GM12878 (cell line): ENCODE results near the gene PHACTR3. TPM values are rescaled to one million over a fixed set of nuclear protein-coding genes. Genes with fewer than 3 reads are reported as not detected.

Experiments
- ATAC-seq: fragments of 200-7000 bp; cut with Tn5 transposase; 3 replicates; pipeline ENCODE4 v1.9.1; 2020; ENCODE audit warnings: mild to moderate bottlenecking, moderate library complexity
- BruUV-seq: library from RNA; stranded (reverse); fragments of 400-500 nt; replicated peaks from 2 replicates; lab custom pipeline; 2021; lab: Mats Ljungman, UMichigan
- CTCF ChIA-PET: fragments of 300-600 bp; sonication (Branson Sonifier 250); formaldehyde crosslinking; extraction: SDS; loops from one replicate; lab custom pipeline; 2021; ENCODE audit warnings: inconsistent platforms; lab: Yijun Ruan, JAX
- POLR2A ChIA-PET: fragments of 350-600 bp; formaldehyde crosslinking; extraction: SDS; loops from one replicate; lab custom pipeline; 2021; ENCODE audit warnings: inconsistent platforms; lab: Charles Lee
- RAD21 ChIA-PET: fragments of 300-600 bp; sonication (Branson Sonifier 250); formaldehyde crosslinking; loops from one replicate; lab custom pipeline; 2023; ENCODE audit warnings: antibody characterized with exemption; ENCODE audit not compliant: unreplicated experiment; lab: Charles Lee
- SMC1A ChIA-PET: fragments of 300-600 bp; sonication (Branson Sonifier 250); formaldehyde crosslinking; loops from one replicate; lab custom pipeline; 2023; ENCODE audit not compliant: unreplicated experiment, uncharacterized antibody; lab: Charles Lee
- DNase-seq: peaks from one replicate; pipeline ENCODE4 v3.0.0-alpha.2; 2011; ENCODE audit warnings: low read depth, low spot score
- FAIRE-seq: peaks from 3 replicates; lab custom pipeline; 2011; peaks lifted over from hg19 to GRCh38; lab: Jason Lieb, UNC
- H2AFZ ChIP-seq: 2 replicates; pipeline ENCODE4 v1.6.0; 2011; ENCODE audit warnings: low read depth, low read length, control low read depth; ENCODE audit not compliant: control insufficient read depth
- H3K27ac ChIP-seq: 2 replicates; pipeline ENCODE4 v1.5.1; 2011; ENCODE audit warnings: control low read depth; ENCODE audit not compliant: control insufficient read depth, insufficient read depth
- H3K27me3 ChIP-seq, 2 experiments: replicated peaks in 1 of 2; 2 replicates each; pipeline versions ENCODE4 v1.6.0 to v1.6.1; 2011; ENCODE audit warnings: low read length in 1 of 2; ENCODE audit not compliant: control insufficient read depth in 2 of 2, insufficient read depth in 2 of 2
- H3K36me3 ChIP-seq, 2 experiments: 2 replicates each; pipeline ENCODE4 v1.5.1; 2011; ENCODE audit warnings: low read length in 1 of 2; ENCODE audit not compliant: control insufficient read depth in 2 of 2, insufficient read depth in 2 of 2
- H3K4me1 ChIP-seq: 2 replicates; pipeline ENCODE4 v1.6.1; 2011; ENCODE audit warnings: mild to moderate bottlenecking, low read length, moderate library complexity, mixed read lengths; ENCODE audit not compliant: control insufficient read depth, insufficient read depth
- H3K4me2 ChIP-seq: 2 replicates; pipeline ENCODE4 v1.6.0; 2011; ENCODE audit warnings: control low read depth; ENCODE audit not compliant: control insufficient read depth, insufficient read depth
- H3K4me3 ChIP-seq: fragments of 200-600 bp; sonication (generic); 2 replicates; pipeline ENCODE4 v1.5.1; 2016
- H3K79me2 ChIP-seq: 2 replicates; pipeline ENCODE4 v1.6.0; 2011; ENCODE audit warnings: low read length; ENCODE audit not compliant: control insufficient read depth, insufficient read depth
- H3K9ac ChIP-seq: 2 replicates; pipeline ENCODE4 v1.8.0; 2011; ENCODE audit warnings: low read length, control low read depth, mixed read lengths; ENCODE audit not compliant: control insufficient read depth, insufficient read depth
- H3K9me3 ChIP-seq: replicated peaks from 3 replicates; pipeline ENCODE4 v1.5.1; 2011; ENCODE audit warnings: mild to moderate bottlenecking, low read length; ENCODE audit not compliant: control insufficient read depth, insufficient read depth
- H4K20me1 ChIP-seq: 2 replicates; pipeline ENCODE4 v1.6.0; 2011; ENCODE audit not compliant: control insufficient read depth, insufficient read depth
- BRCA1 ChIP-seq: IDR thresholded peaks from 2 replicates; pipeline ENCODE4 v1.6.1; 2011; ENCODE audit warnings: low read depth, low read length, improper control_type of control experiment
- E4F1 ChIP-seq: fragments of 450-650 bp; IDR thresholded peaks from 2 replicates; pipeline ENCODE4 v1.6.1; 2018; ENCODE audit warnings: borderline replicate concordance, mild to moderate bottlenecking; ENCODE audit not compliant: partially characterized antibody
- IRF4 ChIP-seq: IDR thresholded peaks from 2 replicates; pipeline ENCODE4 v1.6.1; 2011; ENCODE audit warnings: low read depth, low read length
- MEF2A ChIP-seq: IDR thresholded peaks from 2 replicates; pipeline ENCODE4 v1.6.1; 2011; ENCODE audit warnings: low read depth, mild to moderate bottlenecking, low read length, moderate library complexity; ENCODE audit not compliant: insufficient read depth
- NR2C2 ChIP-seq: IDR thresholded peaks from 2 replicates; pipeline ENCODE4 v1.6.1; 2011; ENCODE audit warnings: borderline replicate concordance, low read depth; ENCODE audit not compliant: control insufficient read depth, insufficient read length
- PRDM15 ChIP-seq: fragments of 450-650 bp; formaldehyde crosslinking; IDR thresholded peaks from 2 replicates; pipeline ENCODE4 v1.4.0; 2020; ENCODE audit warnings: mild to moderate bottlenecking, moderate library complexity
- TARDBP ChIP-seq: IDR thresholded peaks from 2 replicates; pipeline ENCODE4 v1.6.1; 2016; ENCODE audit warnings: borderline replicate concordance
- ZBTB33 ChIP-seq: fragments of 450-650 bp; IDR thresholded peaks from 2 replicates; pipeline ENCODE4 v1.6.1; 2017; ENCODE audit warnings: mild to moderate bottlenecking
- ZNF24 ChIP-seq: fragments of 450-650 bp; IDR thresholded peaks from 2 replicates; pipeline ENCODE4 v1.6.1; 2017; ENCODE audit warnings: antibody characterized with exemption, mild to moderate bottlenecking
- ZNF592 ChIP-seq: fragments of 450-650 bp; IDR thresholded peaks from 2 replicates; pipeline ENCODE4 v1.6.1; 2017; ENCODE audit warnings: mild to moderate bottlenecking, moderate library complexity
- WGBS: methylation state at CpG from one replicate; pipeline ENCODE4 v1.1.6; 2016; ENCODE audit warnings: low lambda C conversion rate; ENCODE audit not compliant: insufficient replicate concordance, insufficient coverage; ENCODE audit errors: missing lambda C conversion rate; 5-methylcytosine and 5-hydroxymethylcytosine counted together
- in situ Hi-C: fragments of 300-500 bp; cut with MboI; formaldehyde crosslinking; loops from 9 replicates; pipeline ENCODE4 v1.14.3; 2018; ENCODE audit warnings: mixed read lengths
- intact Hi-C: fragments of 100-400 bp; cut with micrococcal nuclease; formaldehyde crosslinking; loops from one replicate; pipeline ENCODE4 v1.14.2; 2022; ENCODE audit not compliant: unreplicated experiment
- polyA plus RNA-seq, 11 experiments: library from polyadenylated mRNA; depleted of rRNA in 4 of 11; unstranded in 6 of 11; stranded (reverse) in 5 of 11; fragments of >200 nt; fragmentation: Nextera tagmentation in 4 of 11; fragmentation: Illumina TruSeq in 1 of 11; extraction: Ambion mirVana in 4 of 11; extraction: Trizol in 1 of 11; gene quantifications; 1 replicate in 1 of 11; 2 replicates in 10 of 11; pipeline versions ENCODE4 v1.2.1 to v1.2.3, GENCODE V29; 2011 to 2016; ENCODE audit warnings: inconsistent platforms in 2 of 11, missing spikeins in 2 of 11, low read depth in 1 of 11
- total RNA-seq, 4 experiments: library from RNA; depleted of rRNA in 3 of 4; stranded (reverse); fragments of >200 nt in 3 of 4; fragmentation: Illumina TruSeq in 1 of 4; extraction: Trizol in 1 of 4; gene quantifications; 2 replicates each; pipeline versions ENCODE4 v1.2.1 to v1.2.3, GENCODE V29; 2013 to 2021

The PHACTR3 gene
- total and polyA plus RNA-seq, 10 of the 15 experiments (the other 5 are each of a cell fraction or from before 2014, with no cell fraction given) = 0.17 to 2.7 (median 0.27) TPM; not detected in 1

GRCh38 chr20:59738851-59739250 is 134.5 kb downstream of the PHACTR3 start:
- H3K4me2 ChIP-seq = no peak overlapping the region
- H3K9me3 ChIP-seq = no peaks in the 10 kb centered on the region; the same call in 2 of the 3 replicates
- SMC1A ChIA-PET = no interaction called here
- no TSS peak for BruUV-seq
- H3K4me3 ChIP-seq = no peak overlapping the region
- DNase-seq (no peak), ATAC-seq (no peak)
- no peaks in the 10 kb centered on the region for H3K4me1 ChIP-seq
- no peaks in the 10 kb centered on the region for H3K36me3 ChIP-seq
- no peaks in the 10 kb centered on the region for H3K79me2 ChIP-seq
- H4K20me1 ChIP-seq = no peaks in the 10 kb centered on the region
- H3K9ac ChIP-seq = no peak overlapping the region
- CTCF ChIA-PET = no interaction called here
- H3K27me3 ChIP-seq = no peaks in the 10 kb centered on the region; a peak in 1 of 4 replicates
- POLR2A ChIA-PET = no interaction called here
- TF ChIP-seq MEF2A (no peak), PRDM15 (CRISPR knock-in tag) (no peak), BRCA1 (no peak), NR2C2 (no peak), IRF4 (no peak), ZBTB33 (no peak), E4F1 (no peak), ZNF592 (no peak), TARDBP (no peak), ZNF24 (no peak)
- TF ChIP-seq, all 136 proteins: peak for 0
- WGBS = 3% methylated on average over 4 of the region's 4 CpGs
- RAD21 ChIA-PET = no interaction called here
- no peak overlapping the region for H3K27ac ChIP-seq
- intact Hi-C loops (no loop called here), in situ Hi-C loops (no loop called here)
- no peak overlapping the region for H2AFZ ChIP-seq
- FAIRE-seq = no peak
